ENCODE results near the gene CCDC136.

The CCDC136 gene

DNA sequence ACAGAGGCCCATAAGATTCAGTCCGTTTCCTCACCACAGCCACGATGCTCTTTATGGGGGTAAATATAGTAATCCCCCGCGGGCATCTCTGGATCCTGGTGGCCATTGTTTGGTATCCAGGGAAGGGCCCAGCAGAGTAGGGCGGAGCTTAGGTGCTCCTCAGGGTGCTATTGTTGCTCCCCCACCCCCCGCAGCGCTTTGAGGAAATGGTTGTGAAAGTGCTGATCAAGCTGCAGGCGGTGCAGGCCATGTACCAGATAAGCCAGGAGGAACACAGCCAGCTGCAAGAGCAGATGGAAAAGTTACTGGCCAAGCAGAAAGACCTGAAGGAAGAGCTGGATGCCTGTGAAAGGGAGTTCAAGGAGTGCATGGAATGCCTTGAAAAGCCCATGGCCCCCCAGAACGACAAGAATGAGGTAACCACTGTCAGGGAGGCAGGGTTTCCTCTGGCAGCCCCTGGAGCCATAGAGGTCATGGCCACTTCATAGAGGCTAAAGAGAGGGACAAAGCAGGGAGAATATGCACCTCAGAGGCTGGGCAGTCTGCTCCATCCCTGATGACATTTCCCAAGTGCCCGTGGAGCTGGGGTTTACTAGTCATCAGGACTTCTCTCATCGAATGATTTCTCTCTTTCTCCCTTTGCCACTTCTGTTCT lies 20.9 kb downstream of the CCDC136 start:
- no peak for DNase-seq (ENCODE audit: insufficient read length, low spot score)
- no peak for FAIRE-seq

DNA sequence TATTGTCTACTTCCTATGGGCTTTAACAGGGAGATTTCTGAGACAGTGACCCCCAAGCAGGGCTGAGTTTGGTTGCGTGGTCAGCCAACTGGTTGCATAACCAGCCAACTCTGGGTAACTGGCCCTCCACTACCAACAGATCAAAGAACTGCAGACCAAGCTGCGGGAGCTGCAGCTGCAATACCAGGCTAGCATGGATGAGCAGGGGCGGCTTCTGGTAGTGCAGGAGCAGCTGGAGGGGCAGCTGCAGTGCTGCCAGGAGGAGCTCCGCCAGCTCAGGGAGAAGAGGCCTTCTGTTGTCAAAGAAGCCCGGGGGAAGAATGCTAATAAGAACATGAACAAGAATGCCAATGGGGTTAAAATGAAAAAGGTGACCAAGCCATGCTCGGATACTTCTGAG lies 22.7 kb downstream of the CCDC136 start:
- no peak for FAIRE-seq
- TF ChIP-seq, protein P1, sequence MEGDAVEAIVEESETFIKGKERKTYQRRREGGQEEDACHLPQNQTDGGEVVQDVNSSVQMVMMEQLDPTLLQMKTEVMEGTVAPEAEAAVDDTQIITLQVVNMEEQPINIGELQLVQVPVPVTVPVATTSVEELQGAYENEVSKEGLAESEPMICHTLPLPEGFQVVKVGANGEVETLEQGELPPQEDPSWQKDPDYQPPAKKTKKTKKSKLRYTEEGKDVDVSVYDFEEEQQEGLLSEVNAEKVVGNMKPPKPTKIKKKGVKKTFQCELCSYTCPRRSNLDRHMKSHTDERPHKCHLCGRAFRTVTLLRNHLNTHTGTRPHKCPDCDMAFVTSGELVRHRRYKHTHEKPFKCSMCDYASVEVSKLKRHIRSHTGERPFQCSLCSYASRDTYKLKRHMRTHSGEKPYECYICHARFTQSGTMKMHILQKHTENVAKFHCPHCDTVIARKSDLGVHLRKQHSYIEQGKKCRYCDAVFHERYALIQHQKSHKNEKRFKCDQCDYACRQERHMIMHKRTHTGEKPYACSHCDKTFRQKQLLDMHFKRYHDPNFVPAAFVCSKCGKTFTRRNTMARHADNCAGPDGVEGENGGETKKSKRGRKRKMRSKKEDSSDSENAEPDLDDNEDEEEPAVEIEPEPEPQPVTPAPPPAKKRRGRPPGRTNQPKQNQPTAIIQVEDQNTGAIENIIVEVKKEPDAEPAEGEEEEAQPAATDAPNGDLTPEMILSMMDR (IDR thresholded peaks at IDR 0.05; ENCODE audit: insufficient read depth, missing control alignments) = no peak
- no peak for DNase-seq (ENCODE audit: insufficient read length, low spot score)

More for the DNA sequence above, 20.9 kb downstream of the CCDC136 start:
- TF ChIP-seq, protein P1 (IDR thresholded peaks at IDR 0.05; ENCODE audit: insufficient read depth, missing control alignments) = no peak

DNA sequence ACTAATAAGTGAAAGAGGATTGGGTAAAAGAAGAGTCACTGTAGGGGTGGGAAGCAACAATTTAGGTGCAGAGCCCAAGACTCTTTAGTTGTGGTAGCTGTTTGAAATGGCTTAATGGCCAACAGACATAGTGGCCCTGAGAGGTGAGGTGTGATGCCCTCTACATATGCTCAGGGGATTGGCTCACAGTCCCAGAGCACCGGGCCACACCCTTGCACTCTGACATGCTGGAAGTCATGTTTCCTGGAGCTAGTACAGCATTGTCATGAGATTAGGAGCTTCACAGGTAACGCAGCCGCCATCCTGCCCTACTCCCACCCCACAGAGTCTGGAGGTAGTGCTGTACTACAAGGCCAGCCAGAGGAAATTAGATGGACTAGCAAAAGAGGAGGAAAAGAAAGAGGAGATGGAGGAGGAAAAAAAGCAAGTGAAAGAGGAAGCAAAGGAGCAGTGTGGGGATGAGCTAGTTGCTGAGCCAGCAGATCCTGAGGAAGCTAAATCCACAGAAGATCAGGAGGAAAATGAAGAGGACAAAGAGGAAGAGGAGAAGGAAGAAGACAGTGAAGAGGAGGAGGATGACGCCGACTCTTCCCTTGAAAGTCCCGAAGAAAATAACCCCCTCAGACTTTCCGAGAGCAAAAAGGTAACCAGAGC lies 23.6 kb downstream of the CCDC136 start:
- DNase-seq (ENCODE audit: insufficient read length, low spot score) = no peak
- FAIRE-seq = no peak
- TF ChIP-seq, protein P1 (IDR thresholded peaks at IDR 0.05; ENCODE audit: insufficient read depth, missing control alignments) = no peak

DNA sequence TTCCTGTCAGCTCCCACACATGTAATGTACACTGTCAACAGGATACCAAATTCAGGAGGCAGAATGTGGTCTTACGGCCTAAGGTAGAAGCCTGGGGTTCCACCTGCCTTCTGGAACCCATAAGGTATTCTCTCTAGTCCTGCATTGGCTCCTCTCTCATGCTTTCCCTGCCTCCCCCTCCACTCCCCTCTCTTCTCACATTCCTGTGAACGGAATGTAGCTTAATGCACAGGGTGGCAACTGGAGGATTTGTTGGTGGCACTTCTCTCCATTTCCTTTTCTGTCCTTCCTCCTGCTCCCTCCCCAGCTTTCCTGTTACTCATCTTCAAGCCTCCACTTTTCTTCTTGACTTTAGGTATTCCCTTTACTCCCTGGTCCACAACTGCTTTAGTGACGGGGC lies 26.9 kb downstream of the CCDC136 start:
- TF ChIP-seq, protein P1 (IDR thresholded peaks at IDR 0.05; ENCODE audit: insufficient read depth, missing control alignments) = no peak
- DNase-seq (ENCODE audit: insufficient read length, low spot score) (no peak), FAIRE-seq (no peak)

DNA sequence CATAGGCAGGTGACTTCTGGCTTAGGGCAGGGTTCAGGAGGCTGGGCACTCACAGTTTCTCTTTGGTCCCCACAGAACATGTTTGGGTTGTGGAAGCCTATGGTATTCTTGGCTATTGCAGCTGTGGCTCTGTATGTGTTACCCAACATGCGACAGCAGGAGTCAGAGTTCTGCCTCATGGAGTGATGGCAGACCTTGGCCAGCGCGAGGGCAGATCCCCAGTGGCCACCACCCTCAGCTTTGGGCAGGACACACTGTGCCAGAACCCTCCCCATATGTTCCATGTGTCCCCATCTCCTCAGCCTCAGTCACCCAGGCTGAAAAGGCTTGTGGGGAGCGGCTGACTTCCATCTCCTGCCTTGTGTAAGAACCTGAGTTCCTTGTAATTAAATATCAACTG lies 30.0 kb downstream of the CCDC136 start:
- FAIRE-seq = no peak
- TF ChIP-seq, protein P1 (IDR thresholded peaks at IDR 0.05; ENCODE audit: insufficient read depth, missing control alignments) = no peak
- no peak for DNase-seq (ENCODE audit: insufficient read length, low spot score)

DNA sequence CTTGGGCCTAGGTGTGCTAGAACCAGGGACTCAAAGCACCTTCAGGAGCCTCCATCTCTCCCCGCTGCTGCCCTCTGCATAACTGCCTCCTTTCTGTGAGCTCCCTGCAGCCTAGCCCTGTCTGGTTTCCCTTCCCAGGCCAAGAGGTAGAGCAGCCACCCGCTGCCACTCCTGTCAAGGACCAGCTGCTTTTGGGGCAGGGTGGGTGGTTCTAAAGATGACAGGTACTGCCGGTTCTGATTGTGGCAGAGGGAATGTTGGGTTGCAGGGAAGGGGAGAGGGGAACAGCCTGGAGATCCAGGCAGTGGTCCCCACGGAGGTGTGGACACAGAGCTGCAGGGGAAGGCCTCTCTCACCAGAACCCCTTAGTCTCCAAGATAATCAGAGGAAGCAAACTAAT lies 34.7 kb downstream of the CCDC136 start:
- DNase-seq (ENCODE audit: insufficient read length, low spot score) (no peak), FAIRE-seq (no peak)
- TF ChIP-seq, protein P1 (IDR thresholded peaks at IDR 0.05; ENCODE audit: insufficient read depth, missing control alignments) = no peak

DNA sequence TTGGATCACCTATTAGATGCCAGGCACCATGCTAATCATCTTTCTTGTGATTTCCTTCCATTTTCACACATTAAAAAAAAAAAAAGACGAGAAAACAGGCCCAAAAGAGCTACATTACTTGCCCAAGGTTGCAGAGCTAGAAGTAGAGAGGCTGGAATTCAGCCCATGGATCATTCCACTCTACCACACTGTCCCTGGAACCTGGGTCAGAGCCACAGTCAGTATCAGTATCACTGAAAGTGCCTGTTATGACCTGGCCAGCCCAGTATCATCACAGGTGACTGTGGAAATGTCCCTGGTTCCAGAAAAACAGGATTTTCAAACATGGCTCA lies 35.1 kb downstream of the CCDC136 start:
- no peak for FAIRE-seq
- DNase-seq (ENCODE audit: insufficient read length, low spot score) = no peak
- TF ChIP-seq, protein P1 (IDR thresholded peaks at IDR 0.05; ENCODE audit: insufficient read depth, missing control alignments) = no peak

Data from D721Med (cell line).